DND-41 (cell line): Measurements from ENCODE around the gene CD81.

Experiments used
- ATAC-seq: fragments of 200-7000 bp; cut with Tn5 transposase; 3 replicates; pipeline ENCODE4 v1.9.1; 2021; ENCODE audit warnings: low read depth; ENCODE audit not compliant: insufficient read depth
- DNase-seq: peaks from one replicate; pipeline ENCODE4 v3.0.0-alpha.2; 2020
- H2AFZ ChIP-seq: 2 replicates; pipeline ENCODE4 v1.6.0; 2012; ENCODE audit warnings: low read depth, low read length
- H3K27ac ChIP-seq: 2 replicates; pipeline ENCODE4 v1.5.1; 2012; ENCODE audit warnings: low read length, inconsistent platforms
- H3K27me3 ChIP-seq: fragments of 200-600 bp; sonication (generic); 2 replicates; pipeline ENCODE4 v1.6.0; 2012; ENCODE audit warnings: low read length, mild to moderate bottlenecking, inconsistent platforms; ENCODE audit not compliant: insufficient read depth, poor library complexity
- H3K36me3 ChIP-seq: 2 replicates; pipeline ENCODE4 v1.5.1; 2012; ENCODE audit warnings: low read length, inconsistent platforms; ENCODE audit not compliant: insufficient read depth
- H3K4me1 ChIP-seq: 2 replicates; pipeline ENCODE4 v1.5.1; 2012; ENCODE audit warnings: mild to moderate bottlenecking, low read length; ENCODE audit not compliant: insufficient read depth
- H3K4me2 ChIP-seq: 2 replicates; pipeline ENCODE4 v1.6.0; 2012; ENCODE audit warnings: mild to moderate bottlenecking, moderate library complexity, low read length, inconsistent platforms; ENCODE audit not compliant: insufficient read depth
- H3K4me3 ChIP-seq, 2 experiments: fragments of 200-600 bp in 1 of 2; shearing (Covaris generic) in 1 of 2; 2 replicates each; pipeline ENCODE4 v1.5.1; 2012 to 2016; ENCODE audit warnings: inconsistent platforms in 2 of 2, low read length in 2 of 2, mild to moderate bottlenecking in 2 of 2, low read depth in 1 of 2, moderate library complexity in 1 of 2
- H3K79me2 ChIP-seq: 2 replicates; pipeline ENCODE4 v1.6.0; 2012; ENCODE audit warnings: low read length, inconsistent platforms; ENCODE audit not compliant: insufficient read depth
- H3K9ac ChIP-seq: 2 replicates; pipeline ENCODE4 v1.6.0; 2012; ENCODE audit warnings: low read depth, mild to moderate bottlenecking, inconsistent platforms, low read length, moderate library complexity
- H3K9me3 ChIP-seq: 2 replicates; pipeline ENCODE4 v1.5.1; 2012; ENCODE audit warnings: low read length, moderate library complexity, mild to moderate bottlenecking, inconsistent platforms; ENCODE audit not compliant: insufficient read depth, severe bottlenecking
- H4K20me1 ChIP-seq: 2 replicates; pipeline ENCODE4 v1.6.0; 2012; ENCODE audit warnings: low read length; ENCODE audit not compliant: insufficient read depth
- EZH2 ChIP-seq: IDR thresholded peaks from 3 replicates; pipeline ENCODE4 v1.6.1; 2012; ENCODE audit warnings: borderline replicate concordance, low read depth, mild to moderate bottlenecking, moderate library complexity, low read length, inconsistent platforms; ENCODE audit not compliant: severe bottlenecking
- TF ChIP-seq, protein P1 (sequence below): IDR thresholded peaks from 2 replicates; pipeline ENCODE4 v1.5.1; 2012; ENCODE audit warnings: borderline replicate concordance, low read length, moderate library complexity, mild to moderate bottlenecking; ENCODE audit not compliant: poor library complexity, severe bottlenecking; ENCODE audit errors: extremely low read depth

Gene CD81

GRCh38 chr11:2345050-2345449, 32.1 kb upstream of the CD81 start:
- H3K36me3 ChIP-seq, result no peaks in the 10 kb centered on the region
- no peak overlapping the region for H3K4me3 ChIP-seq
- H3K4me1 ChIP-seq, result no peaks in the 10 kb centered on the region
- no peak overlapping the region for H3K27ac ChIP-seq
- H3K9ac ChIP-seq, result no peak overlapping the region
- H3K9me3 ChIP-seq, result peaks cover 4% of the 10 kb centered on the region
- DNase-seq (no peak), ATAC-seq (no peak)
- TF ChIP-seq, protein P1, sequence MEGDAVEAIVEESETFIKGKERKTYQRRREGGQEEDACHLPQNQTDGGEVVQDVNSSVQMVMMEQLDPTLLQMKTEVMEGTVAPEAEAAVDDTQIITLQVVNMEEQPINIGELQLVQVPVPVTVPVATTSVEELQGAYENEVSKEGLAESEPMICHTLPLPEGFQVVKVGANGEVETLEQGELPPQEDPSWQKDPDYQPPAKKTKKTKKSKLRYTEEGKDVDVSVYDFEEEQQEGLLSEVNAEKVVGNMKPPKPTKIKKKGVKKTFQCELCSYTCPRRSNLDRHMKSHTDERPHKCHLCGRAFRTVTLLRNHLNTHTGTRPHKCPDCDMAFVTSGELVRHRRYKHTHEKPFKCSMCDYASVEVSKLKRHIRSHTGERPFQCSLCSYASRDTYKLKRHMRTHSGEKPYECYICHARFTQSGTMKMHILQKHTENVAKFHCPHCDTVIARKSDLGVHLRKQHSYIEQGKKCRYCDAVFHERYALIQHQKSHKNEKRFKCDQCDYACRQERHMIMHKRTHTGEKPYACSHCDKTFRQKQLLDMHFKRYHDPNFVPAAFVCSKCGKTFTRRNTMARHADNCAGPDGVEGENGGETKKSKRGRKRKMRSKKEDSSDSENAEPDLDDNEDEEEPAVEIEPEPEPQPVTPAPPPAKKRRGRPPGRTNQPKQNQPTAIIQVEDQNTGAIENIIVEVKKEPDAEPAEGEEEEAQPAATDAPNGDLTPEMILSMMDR, result no peak
- TF ChIP-seq EZH2, result no peak
- no peaks in the 10 kb centered on the region for H4K20me1 ChIP-seq
- no peaks in the 10 kb centered on the region for H3K79me2 ChIP-seq
- H2AFZ ChIP-seq, result no peak overlapping the region
- no peaks in the 10 kb centered on the region for H3K27me3 ChIP-seq
- H3K4me2 ChIP-seq, result no peak overlapping the region

GRCh38 chr11:2346014-2346413, 31.1 kb upstream of the CD81 start:
- H3K36me3 ChIP-seq, result no peaks in the 10 kb centered on the region
- H3K27ac ChIP-seq, result no peak overlapping the region
- no peak overlapping the region for H3K4me3 ChIP-seq
- no peaks in the 10 kb centered on the region for H3K79me2 ChIP-seq
- H3K4me1 ChIP-seq, result no peaks in the 10 kb centered on the region
- DNase-seq (no peak), ATAC-seq (no peak)
- H3K9ac ChIP-seq, result no peak overlapping the region
- H3K27me3 ChIP-seq, result no peaks in the 10 kb centered on the region
- H2AFZ ChIP-seq, result no peak overlapping the region
- no peak overlapping the region for H3K4me2 ChIP-seq
- H3K9me3 ChIP-seq, result peaks cover 4% of the 10 kb centered on the region
- H4K20me1 ChIP-seq, result no peaks in the 10 kb centered on the region
- TF ChIP-seq, protein P1, result no peak
- no peak for TF ChIP-seq EZH2

- Histone ChIP-seq H3K4me3 (no peak overlapping the region), H3K27me3 (peaks cover 1% of the 10 kb centered on the region), H3K36me3 (no peaks in the 10 kb centered on the region), H3K9ac (no peak overlapping the region), H3K79me2 (no peaks in the 10 kb centered on the region), H2AFZ (no peak overlapping the region), H3K9me3 (peaks cover 4% of the 10 kb centered on the region), H3K27ac (no peak overlapping the region), H3K4me2 (no peak overlapping the region), H3K4me1 (no peaks in the 10 kb centered on the region), H4K20me1 (no peaks in the 10 kb centered on the region)
- no peak for ATAC-seq
- DNase-seq, result no peak
- TF ChIP-seq, protein P1, result no peak
- TF ChIP-seq EZH2, result no peak
Measured at GRCh38 chr11:2346586-2347307, 30.4 kb upstream of the CD81 start.
